ENCODE measurements around the gene RAB40C.

DNA sequence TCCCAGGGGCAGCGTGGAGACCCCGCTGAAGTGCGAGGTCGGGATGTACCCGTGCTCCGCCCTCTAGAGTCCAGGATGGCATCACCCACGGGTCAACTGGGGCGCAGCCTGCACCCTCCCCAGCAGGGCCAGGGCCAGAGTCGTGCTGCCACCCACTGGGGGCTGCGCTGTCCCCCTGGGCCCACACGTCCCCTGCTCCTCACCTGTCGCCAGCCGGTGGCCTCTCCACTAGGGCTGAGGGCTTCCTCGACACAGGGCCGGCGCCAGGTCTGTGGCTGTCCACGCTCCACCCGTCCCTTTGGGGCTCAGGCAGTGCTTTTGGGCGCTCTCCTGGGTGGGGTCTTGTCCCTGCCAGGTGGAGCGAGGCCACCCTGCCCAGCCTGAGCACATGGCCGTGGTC is 41.3 kb upstream of the RAB40C start:
- no peak for TF ChIP-seq EZH2 (IDR thresholded peaks at IDR 0.05; ENCODE audit: insufficient read depth, poor library complexity, severe bottlenecking)
- no peak for TF ChIP-seq EZH2phosphoT487 (IDR thresholded peaks at IDR 0.05; ENCODE audit: insufficient read depth, low read depth)
